Mammary epithelial cell (primary cell): ENCODE results near the gene CAMSAP1.

ENCODE experiments used
- CTCF ChIP-seq, 2 donors: IDR thresholded peaks in 1 of 2; conservative IDR thresholded peaks in 1 of 2; 2 replicates each; pipeline ENCODE4 v1.5.1; 2011 to 2012; ENCODE audit warnings: inconsistent platforms in 2 of 2, low read length in 2 of 2, mild to moderate bottlenecking in 2 of 2, control low read depth in 1 of 2, low read depth in 1 of 2; ENCODE audit not compliant: insufficient read depth in 1 of 2; ENCODE audit errors: extremely low read depth in 1 of 2
- EZH2 ChIP-seq: IDR thresholded peaks from 2 replicates; pipeline ENCODE4 v1.6.1; 2012; ENCODE audit warnings: low read length, inconsistent platforms, borderline replicate concordance

GRCh38 chr9:135858491-135859185 is 48.7 kb downstream of the CAMSAP1 start:
- TF ChIP-seq CTCF (conservative IDR thresholded peaks at IDR 0.05 in 1 of 2, IDR thresholded peaks at IDR 0.05 in 1 of 2; ENCODE audit: extremely low read depth in 1 of 2, insufficient read depth in 1 of 2, low read depth in 1 of 2, low read length in 2 of 2): no peak
- no peak for TF ChIP-seq EZH2
